ENCODE data around the gene RABGAP1L.

RABGAP1L gene

GRCh38 chr1:174825806-174826205, 666.5 kb downstream of the RABGAP1L start:
- Histone ChIP-seq H3K9ac (ENCODE audit: low read length) (no peak overlapping the region), H3K27ac (ENCODE audit: low read depth, low read length) (no peak overlapping the region), H3K79me2 (ENCODE audit: insufficient read depth, low read length) (no peaks in the 10 kb centered on the region), H3K9me3 (ENCODE audit: insufficient read depth, low read length) (no peaks in the 10 kb centered on the region), H4K20me1 (ENCODE audit: low read depth, low read length) (no peaks in the 10 kb centered on the region), H3K4me2 (ENCODE audit: low read depth, low read length, poor library complexity, severe bottlenecking) (no peak overlapping the region), H2AFZ (ENCODE audit: low read depth, low read length, severe bottlenecking) (no peak overlapping the region), H3K36me3 (ENCODE audit: low read length) (no peaks in the 10 kb centered on the region), H3K9me2 (replicated peaks; ENCODE audit: insufficient read depth, low read length) (no peaks in the 10 kb centered on the region), H3K4me3 (ENCODE audit: insufficient read depth, low read length, poor library complexity, severe bottlenecking) (no peak overlapping the region), H3F3A (ENCODE audit: insufficient read depth) (no peaks in the 10 kb centered on the region), H3K27me3 (ENCODE audit: low read length) (no peaks in the 10 kb centered on the region)
- TF ChIP-seq CTCF (IDR thresholded peaks at IDR 0.05; ENCODE audit: insufficient read depth, low read length, poor library complexity, severe bottlenecking): no peak
- TF ChIP-seq EZH2phosphoT487 (conservative IDR thresholded peaks at IDR 0.05; ENCODE audit: low read length): no peak

GRCh38 chr1:174828264-174828663, 668.9 kb downstream of the RABGAP1L start:
- no peaks in the 10 kb centered on the region for H3K9me2 ChIP-seq (replicated peaks; ENCODE audit: insufficient read depth, low read length)
- H2AFZ ChIP-seq (ENCODE audit: low read depth, low read length, severe bottlenecking): no peak overlapping the region
- no peaks in the 10 kb centered on the region for H4K20me1 ChIP-seq (ENCODE audit: low read depth, low read length)
- no peaks in the 10 kb centered on the region for H3K27me3 ChIP-seq (ENCODE audit: low read length)
- H3K27ac ChIP-seq (ENCODE audit: low read depth, low read length): no peak overlapping the region
- H3F3A ChIP-seq (ENCODE audit: insufficient read depth): no peaks in the 10 kb centered on the region
- H3K79me2 ChIP-seq (ENCODE audit: insufficient read depth, low read length): no peaks in the 10 kb centered on the region
- no peak overlapping the region for H3K9ac ChIP-seq (ENCODE audit: low read length)
- H3K4me3 ChIP-seq (ENCODE audit: insufficient read depth, low read length, poor library complexity, severe bottlenecking): no peak overlapping the region
- no peak for TF ChIP-seq CTCF (IDR thresholded peaks at IDR 0.05; ENCODE audit: insufficient read depth, low read length, poor library complexity, severe bottlenecking)
- TF ChIP-seq EZH2phosphoT487 (conservative IDR thresholded peaks at IDR 0.05; ENCODE audit: low read length): no peak
- no peaks in the 10 kb centered on the region for H3K9me3 ChIP-seq (ENCODE audit: insufficient read depth, low read length)
- H3K36me3 ChIP-seq (ENCODE audit: low read length): no peaks in the 10 kb centered on the region
- H3K4me2 ChIP-seq (ENCODE audit: low read depth, low read length, poor library complexity, severe bottlenecking): no peak overlapping the region

GRCh38 chr1:174829990-174830389, 670.7 kb downstream of the RABGAP1L start:
- no peaks in the 10 kb centered on the region for H3F3A ChIP-seq (ENCODE audit: insufficient read depth)
- H3K27me3 ChIP-seq (ENCODE audit: low read length): no peaks in the 10 kb centered on the region
- no peaks in the 10 kb centered on the region for H3K9me2 ChIP-seq (replicated peaks; ENCODE audit: insufficient read depth, low read length)
- no peak overlapping the region for H3K27ac ChIP-seq (ENCODE audit: low read depth, low read length)
- H3K4me3 ChIP-seq (ENCODE audit: insufficient read depth, low read length, poor library complexity, severe bottlenecking): no peak overlapping the region
- no peaks in the 10 kb centered on the region for H3K36me3 ChIP-seq (ENCODE audit: low read length)
- no peak overlapping the region for H2AFZ ChIP-seq (ENCODE audit: low read depth, low read length, severe bottlenecking)
- no peak overlapping the region for H3K9ac ChIP-seq (ENCODE audit: low read length)
- no peaks in the 10 kb centered on the region for H4K20me1 ChIP-seq (ENCODE audit: low read depth, low read length)
- H3K9me3 ChIP-seq (ENCODE audit: insufficient read depth, low read length): no peaks in the 10 kb centered on the region
- TF ChIP-seq CTCF (IDR thresholded peaks at IDR 0.05; ENCODE audit: insufficient read depth, low read length, poor library complexity, severe bottlenecking) (no peak), EZH2phosphoT487 (conservative IDR thresholded peaks at IDR 0.05; ENCODE audit: low read length) (no peak)
- no peak overlapping the region for H3K4me2 ChIP-seq (ENCODE audit: low read depth, low read length, poor library complexity, severe bottlenecking)
- no peaks in the 10 kb centered on the region for H3K79me2 ChIP-seq (ENCODE audit: insufficient read depth, low read length)
